ENCODE measurements around the gene CAPZB. TPM values are rescaled to one million over a fixed set of nuclear protein-coding genes. Genes with fewer than 3 reads are reported as not detected.
A peak's percentile ranks its signal among the peaks of the same experiment; 100 is the strongest.

CAPZB gene
- total RNA-seq, 1 donor = 183 TPM

- no peak overlapping the region for H3K4me3 ChIP-seq (ENCODE audit: low read depth, low read length)
- no peak for TF ChIP-seq CTCF (IDR thresholded peaks at IDR 0.05; ENCODE audit: insufficient read depth, low read depth, low read length)
- DNase-seq (ENCODE audit: low read depth) = no peak
Measured at GRCh38 chr1:19410393-19410792, 74.9 kb downstream of the CAPZB start.

GRCh38 chr1:19409477-19410341 lies 75.6 kb downstream of the CAPZB start:
- no peak for DNase-seq (ENCODE audit: low read depth)
- TF ChIP-seq CTCF (IDR thresholded peaks at IDR 0.05; ENCODE audit: insufficient read depth, low read depth, low read length) = no peak
- H3K4me3 ChIP-seq (ENCODE audit: low read depth, low read length) = no peak overlapping the region

- DNase-seq (ENCODE audit: low read depth) = no peak
- no peak for TF ChIP-seq CTCF (IDR thresholded peaks at IDR 0.05; ENCODE audit: insufficient read depth, low read depth, low read length)
- no peak overlapping the region for H3K4me3 ChIP-seq (ENCODE audit: low read depth, low read length)
Measured at GRCh38 chr1:19407494-19408096, 77.7 kb downstream of the CAPZB start.

GRCh38 chr1:19406680-19407079 lies 78.7 kb downstream of the CAPZB start:
- H3K4me3 ChIP-seq (ENCODE audit: low read depth, low read length) = no peak overlapping the region
- no peak for TF ChIP-seq CTCF (IDR thresholded peaks at IDR 0.05; ENCODE audit: insufficient read depth, low read depth, low read length)
- DNase-seq (ENCODE audit: low read depth) = no peak

- DNase-seq (ENCODE audit: low read depth) = peak; percentile 86
Measured at GRCh38 chr1:19405761-19406487, 79.4 kb downstream of the CAPZB start.

More at GRCh38 chr1:19405761-19406487, 79.4 kb downstream of the CAPZB start:
- TF ChIP-seq CTCF (IDR thresholded peaks at IDR 0.05; ENCODE audit: insufficient read depth, low read depth, low read length) = no peak
- H3K4me3 ChIP-seq (ENCODE audit: low read depth, low read length) = no peak overlapping the region
